ENCODE results near the gene SPARCL1. TPM values are rescaled to one million over a fixed set of nuclear protein-coding genes. Genes with fewer than 3 reads are reported as not detected.

Gene SPARCL1
- polyA plus RNA-seq, 2 of the 4 experiments (the other 2 are of a cell fraction), result not detected

DNA sequence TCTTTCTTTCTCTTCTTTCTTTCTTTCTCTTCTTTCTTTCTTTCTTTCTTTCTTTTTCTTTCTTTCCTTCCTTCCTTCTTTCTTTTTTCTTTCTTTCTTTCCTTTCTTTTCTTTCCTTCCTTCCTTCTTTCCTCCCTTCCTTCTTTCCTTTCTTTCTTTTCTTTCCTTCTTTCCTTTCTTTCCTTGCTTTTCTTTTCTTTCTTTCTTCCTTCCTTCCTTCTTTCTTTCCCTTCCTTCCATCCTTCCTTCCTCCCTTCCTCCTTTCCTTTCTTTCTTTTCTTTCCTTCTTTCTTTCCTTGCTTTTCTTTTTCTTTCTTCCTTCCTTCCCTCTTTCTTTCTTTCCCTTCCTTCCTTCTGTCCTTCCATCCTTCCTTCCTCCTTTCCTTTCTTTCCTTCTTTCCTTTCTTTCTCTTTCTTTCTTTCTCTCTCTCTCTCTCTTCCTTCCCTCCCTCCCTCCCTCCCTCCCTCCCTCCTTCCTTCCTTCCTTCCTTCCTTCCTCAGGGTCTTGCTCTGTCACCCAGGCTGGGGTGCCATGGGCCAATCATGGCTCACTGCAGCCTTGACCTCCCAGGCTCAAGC is 13.6 kb upstream of the SPARCL1 start:
- ATAC-seq (no peak), DNase-seq (ENCODE audit: low read depth in 1 of 2, low spot score in 1 of 2) (no peak), FAIRE-seq (no peak)
- no peak overlapping the region for H3K4me3 ChIP-seq
- H3K4me2 ChIP-seq, result no peak overlapping the region
- no peaks in the 10 kb centered on the region for H3K9me3 ChIP-seq
- POLR2A ChIA-PET, result no interaction called here
- CTCF ChIA-PET, result interaction anchor here (3.3 kb wide), 1 partner anchor 295 kb away, joined by 33 read pairs; no protein-coding TSS in a partner anchor
- TF ChIP-seq ZC3H11A (IDR thresholded peaks at IDR 0.05) (no peak), CEBPB (IDR thresholded peaks at IDR 0.05) (no peak), KDM5A (IDR thresholded peaks at IDR 0.05) (no peak), NFE2L2 (conservative IDR thresholded peaks at IDR 0.05; ENCODE audit: low read length) (no peak), HOXB13 (CRISPR knock-in tag; IDR thresholded peaks at IDR 0.05; ENCODE audit: low read depth) (no peak), HEYL (CRISPR knock-in tag; IDR thresholded peaks at IDR 0.05) (no peak), POLR2AphosphoS2 (conservative IDR thresholded peaks at IDR 0.05; ENCODE audit: low read length) (no peak), HOXA7 (CRISPR knock-in tag; IDR thresholded peaks at IDR 0.05) (no peak), EHMT2 (IDR thresholded peaks at IDR 0.05; ENCODE audit: low read depth) (no peak), HDAC2 (IDR thresholded peaks at IDR 0.05) (no peak), CHD4 (IDR thresholded peaks at IDR 0.05; ENCODE audit: borderline replicate concordance) (no peak)
- no peaks in the 10 kb centered on the region for H3K4me1 ChIP-seq
- no peak overlapping the region for H3K27ac ChIP-seq

DNA sequence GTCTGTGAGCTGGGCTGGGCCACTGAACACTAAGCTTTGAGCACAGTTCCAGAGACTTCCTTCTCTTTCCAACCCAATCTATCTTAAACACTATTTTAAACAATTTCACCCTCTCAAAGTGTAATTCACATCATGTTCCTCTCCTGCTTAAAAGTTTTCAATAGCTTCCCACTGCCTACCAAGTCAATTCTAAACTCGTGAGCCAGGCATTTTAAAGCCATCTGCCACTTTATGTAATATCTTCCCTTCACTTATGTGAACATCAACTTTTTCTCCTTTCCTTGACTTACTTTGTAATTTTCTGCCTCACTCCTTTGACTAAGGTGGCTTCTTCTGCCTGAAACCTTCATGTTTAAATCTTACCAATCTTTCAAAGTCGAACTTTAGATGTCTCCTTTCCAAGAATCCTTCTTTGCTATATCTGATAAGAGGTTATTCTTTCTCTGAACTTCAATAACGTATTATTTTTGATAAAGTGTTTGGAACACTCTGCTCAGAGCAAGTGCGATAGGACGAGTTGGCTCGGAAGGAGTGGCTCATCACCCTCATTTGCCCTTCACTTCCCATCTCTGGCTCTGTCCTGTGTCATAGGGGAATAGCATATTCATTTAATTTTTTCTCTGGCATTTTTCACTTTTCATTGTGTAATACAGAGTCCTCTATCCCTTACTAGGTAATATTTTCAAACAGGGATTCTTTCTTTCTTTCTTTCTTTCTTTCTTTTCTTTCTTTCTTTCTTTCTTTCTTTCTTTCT is 13.0 kb upstream of the SPARCL1 start:
- Histone ChIP-seq H3K9me3 (no peaks in the 10 kb centered on the region), H3K4me3 (no peak overlapping the region), H3K27ac (no peak overlapping the region), H3K4me1 (no peaks in the 10 kb centered on the region), H3K4me2 (no peak overlapping the region)
- no peak for TF ChIP-seq RARB (CRISPR knock-in tag; IDR thresholded peaks at IDR 0.05)
- WGBS (ENCODE audit: missing lambda C conversion rate), result 60% methylated on average over 6 of the region's 6 CpGs
- DNase-seq (ENCODE audit: low read depth in 1 of 2, low spot score in 1 of 2) (no peak), ATAC-seq (no peak), FAIRE-seq (no peak)
- ChIA-PET POLR2A (no interaction called here), CTCF (interaction anchor here (0.7 to 2.7 kb wide), 2 partner anchors 293 to 307 kb away, joined by 3 to 13 read pairs; no protein-coding TSS in a partner anchor)

DNA sequence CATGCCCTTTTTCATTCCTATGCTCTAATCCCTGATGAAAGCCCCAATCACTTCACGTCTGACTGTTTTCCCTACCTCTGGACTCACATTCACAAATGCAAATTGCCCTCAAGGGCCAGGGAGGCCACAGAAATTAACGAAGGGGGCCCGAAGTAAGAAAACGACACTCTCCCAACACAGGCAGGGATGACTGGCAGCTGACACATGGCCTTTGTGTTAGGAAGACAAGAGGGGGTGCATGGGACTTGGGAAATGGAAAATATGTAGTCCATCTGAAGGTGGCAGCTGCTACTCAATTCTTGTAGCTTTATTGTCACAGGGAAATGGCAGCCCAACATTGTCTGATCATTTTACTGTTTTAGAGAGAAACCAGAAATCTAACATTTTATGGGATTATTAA is 12.3 kb upstream of the SPARCL1 start:
- CTCF ChIA-PET, result interaction anchor here (0.7 to 2.7 kb wide), 4 partner anchors 75 to 307 kb away, joined by 3 to 13 read pairs (median 4); no protein-coding TSS in a partner anchor
- DNase-seq (ENCODE audit: low read depth in 1 of 2, low spot score in 1 of 2), result no peak
- no peak overlapping the region for H3K27ac ChIP-seq
- no peaks in the 10 kb centered on the region for H3K9me3 ChIP-seq
- H3K4me1 ChIP-seq, result no peaks in the 10 kb centered on the region
- H3K4me3 ChIP-seq, result no peak overlapping the region
- no peak for FAIRE-seq
- ATAC-seq, result no peak
- no peak overlapping the region for H3K4me2 ChIP-seq
- TF ChIP-seq CHD4 (IDR thresholded peaks at IDR 0.05; ENCODE audit: borderline replicate concordance) (no peak), NR3C1 (IDR thresholded peaks at IDR 0.05) (no peak), CBX8 (IDR thresholded peaks at IDR 0.05) (no peak), ZSCAN20 (CRISPR knock-in tag; IDR thresholded peaks at IDR 0.05) (no peak), HOXB5 (CRISPR knock-in tag; IDR thresholded peaks at IDR 0.05) (no peak), JUNB (IDR thresholded peaks at IDR 0.05) (no peak), ZFP36 (IDR thresholded peaks at IDR 0.05; ENCODE audit: borderline replicate concordance, partially characterized antibody) (no peak), MAZ (IDR thresholded peaks at IDR 0.05; ENCODE audit: borderline replicate concordance, low read depth, low read length) (no peak), GATA3 (IDR thresholded peaks at IDR 0.05; ENCODE audit: borderline replicate concordance) (no peak), EHMT2 (IDR thresholded peaks at IDR 0.05; ENCODE audit: low read depth) (no peak), RARB (CRISPR knock-in tag; IDR thresholded peaks at IDR 0.05) (no peak), HOXB13 (CRISPR knock-in tag; IDR thresholded peaks at IDR 0.05; ENCODE audit: low read depth) (no peak), CEBPB (IDR thresholded peaks at IDR 0.05) (no peak), TFCP2L1 (CRISPR knock-in tag; IDR thresholded peaks at IDR 0.05) (no peak), HOXA7 (CRISPR knock-in tag; IDR thresholded peaks at IDR 0.05) (no peak), RFX5 (IDR thresholded peaks at IDR 0.05) (no peak)
- TF ChIP-seq, protein P1, sequence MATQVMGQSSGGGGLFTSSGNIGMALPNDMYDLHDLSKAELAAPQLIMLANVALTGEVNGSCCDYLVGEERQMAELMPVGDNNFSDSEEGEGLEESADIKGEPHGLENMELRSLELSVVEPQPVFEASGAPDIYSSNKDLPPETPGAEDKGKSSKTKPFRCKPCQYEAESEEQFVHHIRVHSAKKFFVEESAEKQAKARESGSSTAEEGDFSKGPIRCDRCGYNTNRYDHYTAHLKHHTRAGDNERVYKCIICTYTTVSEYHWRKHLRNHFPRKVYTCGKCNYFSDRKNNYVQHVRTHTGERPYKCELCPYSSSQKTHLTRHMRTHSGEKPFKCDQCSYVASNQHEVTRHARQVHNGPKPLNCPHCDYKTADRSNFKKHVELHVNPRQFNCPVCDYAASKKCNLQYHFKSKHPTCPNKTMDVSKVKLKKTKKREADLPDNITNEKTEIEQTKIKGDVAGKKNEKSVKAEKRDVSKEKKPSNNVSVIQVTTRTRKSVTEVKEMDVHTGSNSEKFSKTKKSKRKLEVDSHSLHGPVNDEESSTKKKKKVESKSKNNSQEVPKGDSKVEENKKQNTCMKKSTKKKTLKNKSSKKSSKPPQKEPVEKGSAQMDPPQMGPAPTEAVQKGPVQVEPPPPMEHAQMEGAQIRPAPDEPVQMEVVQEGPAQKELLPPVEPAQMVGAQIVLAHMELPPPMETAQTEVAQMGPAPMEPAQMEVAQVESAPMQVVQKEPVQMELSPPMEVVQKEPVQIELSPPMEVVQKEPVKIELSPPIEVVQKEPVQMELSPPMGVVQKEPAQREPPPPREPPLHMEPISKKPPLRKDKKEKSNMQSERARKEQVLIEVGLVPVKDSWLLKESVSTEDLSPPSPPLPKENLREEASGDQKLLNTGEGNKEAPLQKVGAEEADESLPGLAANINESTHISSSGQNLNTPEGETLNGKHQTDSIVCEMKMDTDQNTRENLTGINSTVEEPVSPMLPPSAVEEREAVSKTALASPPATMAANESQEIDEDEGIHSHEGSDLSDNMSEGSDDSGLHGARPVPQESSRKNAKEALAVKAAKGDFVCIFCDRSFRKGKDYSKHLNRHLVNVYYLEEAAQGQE (IDR thresholded peaks at IDR 0.05), result no peak
- TF ChIP-seq, protein P2, sequence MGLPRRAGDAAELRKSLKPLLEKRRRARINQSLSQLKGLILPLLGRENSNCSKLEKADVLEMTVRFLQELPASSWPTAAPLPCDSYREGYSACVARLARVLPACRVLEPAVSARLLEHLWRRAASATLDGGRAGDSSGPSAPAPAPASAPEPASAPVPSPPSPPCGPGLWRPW (IDR thresholded peaks at IDR 0.05), result no peak
- TF ChIP-seq, protein P3, sequence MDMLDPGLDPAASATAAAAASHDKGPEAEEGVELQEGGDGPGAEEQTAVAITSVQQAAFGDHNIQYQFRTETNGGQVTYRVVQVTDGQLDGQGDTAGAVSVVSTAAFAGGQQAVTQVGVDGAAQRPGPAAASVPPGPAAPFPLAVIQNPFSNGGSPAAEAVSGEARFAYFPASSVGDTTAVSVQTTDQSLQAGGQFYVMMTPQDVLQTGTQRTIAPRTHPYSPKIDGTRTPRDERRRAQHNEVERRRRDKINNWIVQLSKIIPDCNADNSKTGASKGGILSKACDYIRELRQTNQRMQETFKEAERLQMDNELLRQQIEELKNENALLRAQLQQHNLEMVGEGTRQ (IDR thresholded peaks at IDR 0.05), result no peak
- TF ChIP-seq, protein P4, sequence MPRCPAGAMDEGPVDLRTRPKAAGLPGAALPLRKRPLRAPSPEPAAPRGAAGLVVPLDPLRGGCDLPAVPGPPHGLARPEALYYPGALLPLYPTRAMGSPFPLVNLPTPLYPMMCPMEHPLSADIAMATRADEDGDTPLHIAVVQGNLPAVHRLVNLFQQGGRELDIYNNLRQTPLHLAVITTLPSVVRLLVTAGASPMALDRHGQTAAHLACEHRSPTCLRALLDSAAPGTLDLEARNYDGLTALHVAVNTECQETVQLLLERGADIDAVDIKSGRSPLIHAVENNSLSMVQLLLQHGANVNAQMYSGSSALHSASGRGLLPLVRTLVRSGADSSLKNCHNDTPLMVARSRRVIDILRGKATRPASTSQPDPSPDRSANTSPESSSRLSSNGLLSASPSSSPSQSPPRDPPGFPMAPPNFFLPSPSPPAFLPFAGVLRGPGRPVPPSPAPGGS (IDR thresholded peaks at IDR 0.05), result no peak
- 46% methylated on average over 4 of the region's 4 CpGs for WGBS (ENCODE audit: missing lambda C conversion rate)
- POLR2A ChIA-PET, result no interaction called here

All from A549 (cell line).